Upper lobe of right lung (tissue), 1 donor: ENCODE data around the gene ADGRG7. TPM values are rescaled to one million over a fixed set of nuclear protein-coding genes. Genes with fewer than 3 reads are reported as not detected.

Source experiments
- ATAC-seq: fragments of 200-7000 bp; cut with Tn5 transposase; one replicate; pipeline ENCODE4 v1.9.1; 2020; ENCODE audit warnings: mild to moderate bottlenecking, moderate library complexity
- DNase-seq: peaks from one replicate; pipeline ENCODE4 v3.0.0-alpha.2; 2020
- H3K27ac ChIP-seq: fragments of 200-600 bp; one replicate; pipeline ENCODE4 v1.8.0; 2022
- H3K27me3 ChIP-seq: fragments of 200-600 bp; one replicate; pipeline ENCODE4 v1.8.0; 2022; ENCODE audit warnings: mild to moderate bottlenecking
- H3K36me3 ChIP-seq: fragments of 200-600 bp; one replicate; pipeline ENCODE4 v1.8.0; 2022
- H3K4me1 ChIP-seq: fragments of 200-600 bp; one replicate; pipeline ENCODE4 v1.8.0; 2022
- H3K4me3 ChIP-seq: fragments of 200-600 bp; one replicate; pipeline ENCODE4 v1.8.0; 2022; ENCODE audit warnings: mild to moderate bottlenecking
- H3K9me3 ChIP-seq: fragments of 200-600 bp; one replicate; pipeline ENCODE4 v1.8.0; 2022
- CTCF ChIP-seq: fragments of 200-600 bp; IDR thresholded peaks from one replicate; pipeline ENCODE4 v1.8.0; 2022; ENCODE audit warnings: antibody characterized with exemption
- intact Hi-C: fragments of 100-400 bp; cut with DNase I; formaldehyde crosslinking; loops from one replicate; pipeline ENCODE4 v1.11.0; 2022
- total RNA-seq: library from RNA; stranded (reverse); fragmentation: NEBNext Ultra II Directional; extraction: Animal tissue kit (Norgen Biotek cat#: 25700); gene quantifications from one replicate; pipeline ENCODE4 v1.2.1, GENCODE V29; 2021
- donor health status: DM: no; HTN: yes; CAD: no; lungs with severe emphysema.

ADGRG7 gene
- total RNA-seq, 1 donor from 2014 or later, result not detected

GRCh38 chr3:100629421-100630127 is 20.2 kb downstream of the ADGRG7 start:
- H3K9me3 ChIP-seq, result no peaks in the 10 kb centered on the region
- H3K4me3 ChIP-seq, result no peak overlapping the region
- no peak for ATAC-seq
- no peak for DNase-seq
- intact Hi-C loops, result no loop called here
- H3K36me3 ChIP-seq, result no peaks in the 10 kb centered on the region
- no peak overlapping the region for H3K27ac ChIP-seq
- H3K27me3 ChIP-seq, result no peaks in the 10 kb centered on the region
- no peak for TF ChIP-seq CTCF
- H3K4me1 ChIP-seq, result no peaks in the 10 kb centered on the region

- Histone ChIP-seq H3K9me3 (no peaks in the 10 kb centered on the region), H3K4me1 (no peaks in the 10 kb centered on the region), H3K27ac (no peak overlapping the region), H3K36me3 (no peaks in the 10 kb centered on the region), H3K27me3 (no peaks in the 10 kb centered on the region), H3K4me3 (no peak overlapping the region)
- no peak for ATAC-seq
- no peak for DNase-seq
- intact Hi-C loops, result no loop called here
- TF ChIP-seq CTCF, result no peak
These were observed 21.3 kb downstream of the ADGRG7 start for GRCh38 chr3:100630664-100631063.

- Histone ChIP-seq H3K36me3 (no peaks in the 10 kb centered on the region), H3K27ac (no peak overlapping the region), H3K4me1 (no peaks in the 10 kb centered on the region), H3K9me3 (no peaks in the 10 kb centered on the region), H3K4me3 (no peak overlapping the region), H3K27me3 (no peaks in the 10 kb centered on the region)
- ATAC-seq (no peak), DNase-seq (no peak)
- no peak for TF ChIP-seq CTCF
- intact Hi-C loops, result no loop called here
These were observed 21.8 kb downstream of the ADGRG7 start for GRCh38 chr3:100631236-100631635.

GRCh38 chr3:100634493-100635272 is 25.3 kb downstream of the ADGRG7 start:
- DNase-seq (no peak), ATAC-seq (peak; percentile 36)
- no peaks in the 10 kb centered on the region for H3K9me3 ChIP-seq
- H3K4me1 ChIP-seq, result no peaks in the 10 kb centered on the region
- TF ChIP-seq CTCF, result no peak
- H3K27ac ChIP-seq, result no peak overlapping the region
- H3K27me3 ChIP-seq, result no peaks in the 10 kb centered on the region
- H3K4me3 ChIP-seq, result no peak overlapping the region
- intact Hi-C loops, result no loop called here
- no peaks in the 10 kb centered on the region for H3K36me3 ChIP-seq

GRCh38 chr3:100635273-100635701 is 25.9 kb downstream of the ADGRG7 start:
- no peak for ATAC-seq
- intact Hi-C loops, result no loop called here
- DNase-seq, result no peak
- Histone ChIP-seq H3K27me3 (no peaks in the 10 kb centered on the region), H3K4me1 (no peaks in the 10 kb centered on the region), H3K36me3 (no peaks in the 10 kb centered on the region), H3K9me3 (no peaks in the 10 kb centered on the region), H3K27ac (no peak overlapping the region), H3K4me3 (no peak overlapping the region)
- no peak for TF ChIP-seq CTCF
